Caco-2 (cell line): Measurements from ENCODE around the gene GSTA1. TPM values are rescaled to one million over a fixed set of nuclear protein-coding genes. Genes with fewer than 3 reads are reported as not detected.
A peak's percentile ranks its signal among the peaks of the same experiment; 100 is the strongest.
"Not testable (repeated sequence)": the region's sequence is repeated elsewhere in the genome, so short reads cannot be mapped to it uniquely, and the experiment has no call there.

Experiments
- BruUV-seq: library from RNA; stranded (reverse); fragments of 400-500 nt; replicated peaks from 2 replicates; lab custom pipeline; 2021; lab: Mats Ljungman, UMichigan
- CTCF ChIA-PET: fragments of 300-600 bp; sonication (Branson Sonifier 250); formaldehyde crosslinking; loops from one replicate; lab custom pipeline; 2022; ENCODE audit warnings: antibody characterized with exemption; lab: Charles Lee
- POLR2A ChIA-PET: fragments of 300-600 bp; sonication (Branson Sonifier 250); formaldehyde crosslinking; loops from one replicate; lab custom pipeline; 2022; ENCODE audit warnings: antibody characterized with exemption; lab: Charles Lee
- DNase-seq, 2 experiments: peaks; one replicate each; pipeline versions ENCODE4 v3.0.0 to v3.0.0-alpha.2; 2020 to 2022
- H3K27me3 ChIP-seq: replicated peaks from 2 replicates; pipeline ENCODE4 v1.6.0; 2011; ENCODE audit warnings: low read length; ENCODE audit not compliant: control insufficient read depth, insufficient read depth
- H3K36me3 ChIP-seq: 2 replicates; pipeline ENCODE4 v1.5.1; 2011; ENCODE audit warnings: low read length; ENCODE audit not compliant: control insufficient read depth, insufficient read depth
- H3K4me1 ChIP-seq: fragments of 250-450 bp; sonication (Bioruptor Pico); 2 replicates; pipeline ENCODE4 v1.5.1; 2020; ENCODE audit warnings: mild to moderate bottlenecking
- H3K4me3 ChIP-seq: 2 replicates; pipeline ENCODE4 v1.5.1; 2011; ENCODE audit warnings: low read depth, mild to moderate bottlenecking, control low read depth, low read length
- H3K9me3 ChIP-seq: fragments of 250-450 bp; sonication (Bioruptor Pico); 2 replicates; pipeline ENCODE4 v1.5.1; 2020; ENCODE audit warnings: mild to moderate bottlenecking, moderate library complexity
- H3K27ac Mint-ChIP-seq: one replicate; pipeline ENCODE4 v1.8.0; 2022; ENCODE audit warnings: mixed read lengths; ENCODE audit not compliant: unreplicated experiment
- H3K27me3 Mint-ChIP-seq: one replicate; pipeline ENCODE4 v1.8.0; 2022; ENCODE audit warnings: mixed read lengths; ENCODE audit not compliant: insufficient read depth, unreplicated experiment
- H3K36me3 Mint-ChIP-seq: one replicate; pipeline ENCODE4 v1.8.0; 2022; ENCODE audit warnings: mild to moderate bottlenecking, mixed read lengths; ENCODE audit not compliant: insufficient read depth, unreplicated experiment
- H3K4me1 Mint-ChIP-seq: one replicate; pipeline ENCODE4 v1.8.0; 2022; ENCODE audit warnings: low read depth, mixed read lengths; ENCODE audit not compliant: unreplicated experiment
- H3K4me3 Mint-ChIP-seq: one replicate; pipeline ENCODE4 v1.8.0; 2022; ENCODE audit warnings: mild to moderate bottlenecking, moderate library complexity, mixed read lengths; ENCODE audit not compliant: unreplicated experiment
- H3K9me3 Mint-ChIP-seq: one replicate; pipeline ENCODE4 v1.8.0; 2022; ENCODE audit warnings: mixed read lengths; ENCODE audit not compliant: unreplicated experiment
- CTCF ChIP-seq, 2 experiments: fragments of 200-600 bp in 1 of 2; IDR thresholded peaks; 1 replicate in 1 of 2; 2 replicates in 1 of 2; pipeline versions ENCODE4 v1.5.1 to v1.8.0; 2011 to 2022; ENCODE audit warnings: antibody characterized with exemption in 1 of 2, control low read depth in 1 of 2, inconsistent platforms in 1 of 2, low read depth in 1 of 2, low read length in 1 of 2, mild to moderate bottlenecking in 1 of 2, moderate library complexity in 1 of 2; ENCODE audit not compliant: insufficient read depth in 1 of 2, severe bottlenecking in 1 of 2, unreplicated experiment in 1 of 2
- intact Hi-C: fragments of 100-400 bp; cut with micrococcal nuclease; formaldehyde crosslinking; loops from one replicate; pipeline ENCODE4 v1.10.0; 2022; ENCODE audit not compliant: unreplicated experiment
- total RNA-seq: library from RNA; stranded (reverse); gene quantifications from 2 replicates; pipeline ENCODE4 v1.2.3, GENCODE V29; 2022

Gene GSTA1
- total RNA-seq, 1 experiment from 2014 or later: 11.2 TPM

GRCh38 chr6:52820198-52820597, 16.6 kb upstream of the GSTA1 start:
- no peak for TF ChIP-seq CTCF (IDR thresholded peaks at IDR 0.05; ENCODE audit: insufficient read depth in 1 of 2, low read depth in 1 of 2, low read length in 1 of 2, severe bottlenecking in 1 of 2, unreplicated experiment in 1 of 2)
- H3K27me3 Mint-ChIP-seq: no peaks in the 10 kb centered on the region
- peaks cover 9% of the 10 kb centered on the region for H3K9me3 Mint-ChIP-seq
- DNase-seq: no peak
- BruUV-seq: no TSS peak
- ChIA-PET POLR2A (no interaction called here), CTCF (no interaction called here)
- peaks cover 7% of the 10 kb centered on the region; the same call in 1 of the 2 replicates for H3K4me1 ChIP-seq
- H3K4me3 ChIP-seq: no peak overlapping the region
- no peaks in the 10 kb centered on the region for H3K36me3 ChIP-seq
- H3K27ac Mint-ChIP-seq: no peak overlapping the region
- H3K36me3 Mint-ChIP-seq: no peaks in the 10 kb centered on the region
- peaks cover 8% of the 10 kb centered on the region for H3K4me1 Mint-ChIP-seq
- no peak overlapping the region for H3K4me3 Mint-ChIP-seq
- intact Hi-C loops: no loop called here
- H3K27me3 ChIP-seq: no peaks in the 10 kb centered on the region
- no peaks in the 10 kb centered on the region for H3K9me3 ChIP-seq

GRCh38 chr6:52815167-52816092, 11.8 kb upstream of the GSTA1 start:
- Mint-ChIP-seq H3K27ac (no peak overlapping the region), H3K9me3 (peaks cover 2% of the 10 kb centered on the region), H3K4me3 (no peak overlapping the region), H3K27me3 (no peaks in the 10 kb centered on the region), H3K4me1 (peaks cover 8% of the 10 kb centered on the region), H3K36me3 (no peaks in the 10 kb centered on the region)
- no peak overlapping the region for H3K4me3 ChIP-seq
- TSS peak; percentile 54 for BruUV-seq
- H3K36me3 ChIP-seq: no peaks in the 10 kb centered on the region
- no peaks in the 10 kb centered on the region for H3K27me3 ChIP-seq
- peak; percentile 47 to 74 for TF ChIP-seq CTCF (IDR thresholded peaks at IDR 0.05; ENCODE audit: insufficient read depth in 1 of 2, low read depth in 1 of 2, low read length in 1 of 2, severe bottlenecking in 1 of 2, unreplicated experiment in 1 of 2)
- peaks cover 7% of the 10 kb centered on the region; the same call in 1 of the 2 replicates for H3K4me1 ChIP-seq
- POLR2A ChIA-PET: no interaction called here
- peak; percentile 59 to 67 for DNase-seq
- CTCF ChIA-PET: no interaction called here
- intact Hi-C loops: no loop called here
- H3K9me3 ChIP-seq: no peaks in the 10 kb centered on the region

- H3K4me3 ChIP-seq, H3K9me3 Mint-ChIP-seq, H3K4me1 Mint-ChIP-seq, H3K4me3 Mint-ChIP-seq, H3K27me3 ChIP-seq, H3K36me3 ChIP-seq, H3K36me3 Mint-ChIP-seq, DNase-seq, CTCF ChIA-PET, BruUV-seq, H3K4me1 ChIP-seq, H3K27me3 Mint-ChIP-seq, intact Hi-C loops, POLR2A ChIA-PET, H3K27ac Mint-ChIP-seq, H3K9me3 ChIP-seq: not testable (repeated sequence)
These were observed 10.9 kb upstream of the GSTA1 start for GRCh38 chr6:52814545-52814944.

GRCh38 chr6:52809777-52810176, 6.2 kb upstream of the GSTA1 start:
- H3K4me1 Mint-ChIP-seq, DNase-seq, BruUV-seq, H3K4me3 Mint-ChIP-seq, CTCF ChIA-PET, H3K27ac Mint-ChIP-seq, H3K27me3 Mint-ChIP-seq, H3K4me3 ChIP-seq, H3K9me3 Mint-ChIP-seq, POLR2A ChIA-PET, H3K36me3 ChIP-seq, H3K4me1 ChIP-seq, intact Hi-C loops, H3K27me3 ChIP-seq, H3K9me3 ChIP-seq, H3K36me3 Mint-ChIP-seq: not testable (repeated sequence)
